Panc1 (cell line): ENCODE measurements around the gene DSCAML1. TPM values are rescaled to one million over a fixed set of nuclear protein-coding genes. Genes with fewer than 3 reads are reported as not detected.

Experiments used
- ATAC-seq: fragments of 200-7000 bp; cut with Tn5 transposase; 2 replicates; pipeline ENCODE4 v1.9.1; 2020; ENCODE audit warnings: mild to moderate bottlenecking, moderate library complexity
- BruUV-seq: library from RNA; stranded (reverse); fragments of 400-500 nt; replicated peaks from 2 replicates; lab custom pipeline; 2021; lab: Mats Ljungman, UMichigan
- CTCF ChIA-PET: fragments of 300-600 bp; sonication (Branson Sonifier 250); formaldehyde crosslinking; loops from one replicate; lab custom pipeline; 2022; ENCODE audit warnings: antibody characterized with exemption; lab: Charles Lee
- POLR2A ChIA-PET: fragments of 300-600 bp; sonication (Branson Sonifier 250); formaldehyde crosslinking; loops from one replicate; lab custom pipeline; 2022; ENCODE audit warnings: antibody characterized with exemption; lab: Charles Lee
- DNase-seq: peaks from one replicate; pipeline ENCODE4 v3.0.0-alpha.2; 2010; ENCODE audit warnings: low read depth, low spot score
- H3K27ac ChIP-seq: 2 replicates; pipeline ENCODE4 v1.5.1; 2011; ENCODE audit warnings: mild to moderate bottlenecking, low read length, inconsistent platforms
- H3K27me3 ChIP-seq: fragments of 200-500 bp; sonication (Bioruptor generic); 2 replicates; pipeline ENCODE4 v1.6.0; 2014; ENCODE audit warnings: low read length, inconsistent platforms; ENCODE audit not compliant: control insufficient read depth, insufficient read depth
- H3K36me3 ChIP-seq: fragments of 200-500 bp; sonication (Bioruptor generic); 2 replicates; pipeline ENCODE4 v1.5.1; 2014; ENCODE audit warnings: inconsistent platforms, mild to moderate bottlenecking, low read length, moderate library complexity; ENCODE audit not compliant: control insufficient read depth, insufficient read depth
- H3K4me1 ChIP-seq: 2 replicates; pipeline ENCODE4 v1.5.1; 2011; ENCODE audit warnings: inconsistent platforms, mild to moderate bottlenecking, low read length, moderate library complexity; ENCODE audit not compliant: control insufficient read depth, insufficient read depth
- H3K4me3 ChIP-seq, 2 experiments: 2 replicates each; pipeline ENCODE4 v1.5.1; 2011 to 2012; ENCODE audit warnings: low read depth in 2 of 2, low read length in 2 of 2, mild to moderate bottlenecking in 2 of 2, inconsistent platforms in 1 of 2, moderate library complexity in 1 of 2
- H3K9me3 ChIP-seq: fragments of 200-500 bp; sonication (Bioruptor generic); 2 replicates; pipeline ENCODE4 v1.5.1; 2014; ENCODE audit warnings: low read depth, mild to moderate bottlenecking, inconsistent platforms, low read length, moderate library complexity; ENCODE audit not compliant: control insufficient read depth, insufficient read depth
- CTCF ChIP-seq: fragments of 450-650 bp; IDR thresholded peaks from 2 replicates; pipeline ENCODE4 v1.5.1; 2017; ENCODE audit warnings: mild to moderate bottlenecking
- POLR2AphosphoS5 ChIP-seq: IDR thresholded peaks from 2 replicates; pipeline ENCODE4 v1.6.1; 2012; ENCODE audit warnings: mild to moderate bottlenecking, low read depth, low read length, moderate library complexity
- SIN3A ChIP-seq: IDR thresholded peaks from 2 replicates; pipeline ENCODE4 v1.6.1; 2012; ENCODE audit warnings: low read depth, mild to moderate bottlenecking, low read length, moderate library complexity, borderline replicate concordance; ENCODE audit not compliant: insufficient read depth
- TCF7L2 ChIP-seq: IDR thresholded peaks from 2 replicates; pipeline ENCODE4 v1.6.1; 2011; ENCODE audit warnings: mild to moderate bottlenecking, low read depth, low read length, inconsistent platforms
- in situ Hi-C: cut with HindIII; loops from 2 replicates; pipeline ENCODE4 v1.10.0; 2016; ENCODE audit warnings: low sequenced_read_pairs, low pct_unique_long_range_greater_than_20kb
- intact Hi-C: fragments of 100-400 bp; cut with micrococcal nuclease; formaldehyde crosslinking; loops from one replicate; pipeline ENCODE4 v1.10.0; 2022; ENCODE audit not compliant: unreplicated experiment
- total RNA-seq: library from RNA; stranded (reverse); gene quantifications from one replicate; pipeline ENCODE4 v1.2.1, GENCODE V29; 2021; ENCODE audit not compliant: unreplicated experiment
- TF ChIP-seq, protein P1 (sequence below), 2 experiments: IDR thresholded peaks; 2 replicates each; pipeline ENCODE4 v1.6.1; 2011 to 2012; ENCODE audit warnings: low read depth in 2 of 2, control low read depth in 1 of 2, low read length in 1 of 2, mild to moderate bottlenecking in 1 of 2, moderate library complexity in 1 of 2; ENCODE audit not compliant: insufficient read depth in 1 of 2

The DSCAML1 gene
- total RNA-seq, 1 experiment from 2014 or later = 1.6 TPM

DNA sequence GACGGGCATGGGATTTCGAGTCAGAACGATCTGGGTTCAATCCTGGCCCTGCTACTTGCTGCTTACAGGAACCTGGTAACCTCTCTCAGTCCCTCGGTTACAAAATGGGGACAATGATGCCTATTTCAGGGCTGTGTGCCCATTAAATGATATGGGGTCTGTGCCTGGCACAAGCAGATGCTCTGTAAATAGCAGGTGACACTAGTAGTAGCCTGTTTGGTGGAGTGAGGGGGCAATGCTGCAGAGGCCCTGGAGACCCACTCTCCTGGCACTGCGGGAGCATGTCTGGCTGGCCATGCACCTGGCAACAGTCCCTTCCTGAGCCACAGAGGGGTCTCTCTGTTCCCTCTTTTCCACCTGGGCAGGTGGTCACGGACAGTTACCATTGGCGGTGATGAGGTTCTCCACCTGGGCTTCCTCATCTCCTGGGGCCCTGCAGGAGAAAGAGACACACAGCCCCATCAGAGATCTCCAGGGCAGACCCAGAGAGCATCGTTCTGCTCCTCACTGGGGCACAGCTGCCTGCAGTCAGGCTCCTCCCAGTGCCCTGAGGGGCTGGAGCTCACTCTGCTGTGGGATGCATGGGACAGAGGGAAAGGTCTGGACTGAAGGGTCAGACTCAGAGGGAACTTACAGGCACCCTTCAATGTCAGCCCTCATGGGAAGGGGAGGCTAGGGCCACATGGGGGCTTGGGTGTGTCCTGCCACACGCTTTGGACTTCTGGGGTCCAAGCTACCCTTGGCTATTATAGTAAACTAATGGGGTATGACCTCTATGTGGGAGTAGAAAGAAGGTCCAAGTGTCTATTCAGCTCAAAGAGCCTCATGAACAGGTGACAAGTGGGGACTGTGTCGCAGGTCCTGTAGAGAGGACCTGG lies 43.2 kb upstream of the DSCAML1 start:
- in situ Hi-C loops = no loop called here
- BruUV-seq = no TSS peak
- POLR2A ChIA-PET = no interaction called here
- Histone ChIP-seq H3K27ac (no peak overlapping the region), H3K9me3 (no peaks in the 10 kb centered on the region), H3K27me3 (peaks cover 10% of the 10 kb centered on the region), H3K4me1 (no peaks in the 10 kb centered on the region), H3K36me3 (no peaks in the 10 kb centered on the region), H3K4me3 (no peak overlapping the region)
- ATAC-seq (no peak), DNase-seq (no peak)
- CTCF ChIA-PET = no interaction called here
- no peak for TF ChIP-seq POLR2AphosphoS5
- TF ChIP-seq CTCF = no peak
- TF ChIP-seq, protein P1, sequence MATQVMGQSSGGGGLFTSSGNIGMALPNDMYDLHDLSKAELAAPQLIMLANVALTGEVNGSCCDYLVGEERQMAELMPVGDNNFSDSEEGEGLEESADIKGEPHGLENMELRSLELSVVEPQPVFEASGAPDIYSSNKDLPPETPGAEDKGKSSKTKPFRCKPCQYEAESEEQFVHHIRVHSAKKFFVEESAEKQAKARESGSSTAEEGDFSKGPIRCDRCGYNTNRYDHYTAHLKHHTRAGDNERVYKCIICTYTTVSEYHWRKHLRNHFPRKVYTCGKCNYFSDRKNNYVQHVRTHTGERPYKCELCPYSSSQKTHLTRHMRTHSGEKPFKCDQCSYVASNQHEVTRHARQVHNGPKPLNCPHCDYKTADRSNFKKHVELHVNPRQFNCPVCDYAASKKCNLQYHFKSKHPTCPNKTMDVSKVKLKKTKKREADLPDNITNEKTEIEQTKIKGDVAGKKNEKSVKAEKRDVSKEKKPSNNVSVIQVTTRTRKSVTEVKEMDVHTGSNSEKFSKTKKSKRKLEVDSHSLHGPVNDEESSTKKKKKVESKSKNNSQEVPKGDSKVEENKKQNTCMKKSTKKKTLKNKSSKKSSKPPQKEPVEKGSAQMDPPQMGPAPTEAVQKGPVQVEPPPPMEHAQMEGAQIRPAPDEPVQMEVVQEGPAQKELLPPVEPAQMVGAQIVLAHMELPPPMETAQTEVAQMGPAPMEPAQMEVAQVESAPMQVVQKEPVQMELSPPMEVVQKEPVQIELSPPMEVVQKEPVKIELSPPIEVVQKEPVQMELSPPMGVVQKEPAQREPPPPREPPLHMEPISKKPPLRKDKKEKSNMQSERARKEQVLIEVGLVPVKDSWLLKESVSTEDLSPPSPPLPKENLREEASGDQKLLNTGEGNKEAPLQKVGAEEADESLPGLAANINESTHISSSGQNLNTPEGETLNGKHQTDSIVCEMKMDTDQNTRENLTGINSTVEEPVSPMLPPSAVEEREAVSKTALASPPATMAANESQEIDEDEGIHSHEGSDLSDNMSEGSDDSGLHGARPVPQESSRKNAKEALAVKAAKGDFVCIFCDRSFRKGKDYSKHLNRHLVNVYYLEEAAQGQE (IDR thresholded peaks at IDR 0.05; ENCODE audit: insufficient read depth in 1 of 2, low read depth in 2 of 2, low read length in 1 of 2) = no peak
- TF ChIP-seq TCF7L2 = no peak
- no peak for TF ChIP-seq SIN3A
- intact Hi-C loops = no loop called here

DNA sequence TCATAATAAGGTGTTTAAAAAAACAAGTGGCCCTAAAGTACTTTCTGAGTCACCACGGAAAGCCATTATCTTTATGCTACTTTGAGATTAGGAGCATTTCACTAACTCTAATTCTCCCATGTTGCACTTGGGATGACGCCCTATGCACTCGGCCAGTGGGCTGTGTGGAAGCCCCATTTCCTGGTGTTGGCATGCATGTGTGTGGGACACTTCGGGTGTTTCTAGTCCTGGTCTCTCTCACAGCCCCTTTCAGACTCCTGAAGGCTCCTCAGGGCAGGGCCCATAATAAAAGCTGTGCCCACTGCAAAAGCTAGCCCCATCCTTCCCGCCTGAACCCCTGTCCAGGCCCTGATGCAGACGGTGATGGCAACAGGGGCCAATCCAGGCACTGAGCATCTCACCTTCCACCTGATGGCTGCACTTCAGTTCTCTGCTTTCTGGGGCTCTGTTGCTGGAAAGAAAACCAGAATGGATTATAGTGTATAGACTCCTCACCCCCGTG lies 42.4 kb upstream of the DSCAML1 start:
- in situ Hi-C loops = no loop called here
- ChIA-PET CTCF (no interaction called here), POLR2A (no interaction called here)
- intact Hi-C loops = no loop called here
- TF ChIP-seq CTCF = no peak
- TF ChIP-seq SIN3A = no peak
- TF ChIP-seq POLR2AphosphoS5 = no peak
- TF ChIP-seq, protein P1 (IDR thresholded peaks at IDR 0.05; ENCODE audit: insufficient read depth in 1 of 2, low read depth in 2 of 2, low read length in 1 of 2) = no peak
- TF ChIP-seq TCF7L2 = no peak
- Histone ChIP-seq H3K4me3 (no peak overlapping the region), H3K9me3 (no peaks in the 10 kb centered on the region), H3K36me3 (no peaks in the 10 kb centered on the region), H3K4me1 (no peaks in the 10 kb centered on the region), H3K27me3 (peaks cover 10% of the 10 kb centered on the region), H3K27ac (no peak overlapping the region)
- ATAC-seq (no peak), DNase-seq (no peak)
- no TSS peak for BruUV-seq
